8988T (cell line): ENCODE data around the gene C1orf50.
"Not testable (repeated sequence)": the region's sequence is repeated elsewhere in the genome, so short reads cannot be mapped to it uniquely, and the experiment has no call there.

Experiments
- DNase-seq: peaks from one replicate; pipeline ENCODE4 v3.0.0; 2011

Gene C1orf50

DNA sequence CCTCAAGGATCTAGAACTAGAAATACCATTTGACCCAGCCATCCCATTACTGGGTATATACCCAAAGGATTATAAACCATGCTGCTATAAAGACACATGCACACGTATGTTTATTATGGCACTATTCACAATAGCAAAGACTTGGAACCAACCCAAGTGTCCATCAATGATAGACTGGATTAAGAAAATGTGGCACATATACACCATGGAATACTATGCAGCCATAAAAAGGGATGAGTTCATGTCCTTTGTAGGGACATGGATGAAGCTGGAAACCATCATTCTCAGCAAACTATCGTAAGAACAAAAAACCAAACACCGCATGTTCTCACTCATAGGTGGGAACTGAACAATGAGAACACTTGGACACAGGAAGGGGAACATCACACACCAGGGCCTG lies 47.8 kb downstream of the C1orf50 start:
- not testable (repeated sequence) for DNase-seq

DNA sequence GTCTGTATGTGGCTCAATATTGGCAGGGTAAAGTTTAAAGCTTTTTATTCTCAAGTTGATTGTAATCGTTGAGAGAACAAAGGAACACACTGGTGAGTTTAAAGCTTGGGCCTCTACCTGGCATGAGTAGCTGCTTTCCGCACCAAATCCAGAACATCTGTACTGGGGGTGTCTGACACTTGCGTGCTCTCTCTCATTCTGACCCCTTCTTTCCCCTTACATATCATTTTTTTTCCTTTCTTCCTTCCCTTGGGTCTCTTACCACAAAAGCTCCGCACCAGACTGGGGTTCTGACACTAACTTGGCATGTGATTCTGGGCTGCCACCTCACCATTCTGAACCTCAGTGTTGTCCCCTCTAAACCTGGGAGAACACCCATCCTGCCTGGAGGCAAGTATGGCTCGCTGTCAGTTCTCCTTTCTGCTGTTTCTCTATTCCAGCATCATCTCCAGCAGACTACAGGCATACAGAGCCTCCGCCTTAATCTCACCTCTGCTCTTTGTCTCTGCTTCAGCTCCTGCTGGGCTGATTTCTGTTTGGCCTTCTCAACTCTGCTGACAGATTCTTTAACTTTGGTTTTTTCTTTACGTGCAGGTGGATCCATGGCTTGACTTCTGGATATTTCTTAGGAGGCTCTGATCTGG lies 49.0 kb downstream of the C1orf50 start:
- no peak for DNase-seq

DNA sequence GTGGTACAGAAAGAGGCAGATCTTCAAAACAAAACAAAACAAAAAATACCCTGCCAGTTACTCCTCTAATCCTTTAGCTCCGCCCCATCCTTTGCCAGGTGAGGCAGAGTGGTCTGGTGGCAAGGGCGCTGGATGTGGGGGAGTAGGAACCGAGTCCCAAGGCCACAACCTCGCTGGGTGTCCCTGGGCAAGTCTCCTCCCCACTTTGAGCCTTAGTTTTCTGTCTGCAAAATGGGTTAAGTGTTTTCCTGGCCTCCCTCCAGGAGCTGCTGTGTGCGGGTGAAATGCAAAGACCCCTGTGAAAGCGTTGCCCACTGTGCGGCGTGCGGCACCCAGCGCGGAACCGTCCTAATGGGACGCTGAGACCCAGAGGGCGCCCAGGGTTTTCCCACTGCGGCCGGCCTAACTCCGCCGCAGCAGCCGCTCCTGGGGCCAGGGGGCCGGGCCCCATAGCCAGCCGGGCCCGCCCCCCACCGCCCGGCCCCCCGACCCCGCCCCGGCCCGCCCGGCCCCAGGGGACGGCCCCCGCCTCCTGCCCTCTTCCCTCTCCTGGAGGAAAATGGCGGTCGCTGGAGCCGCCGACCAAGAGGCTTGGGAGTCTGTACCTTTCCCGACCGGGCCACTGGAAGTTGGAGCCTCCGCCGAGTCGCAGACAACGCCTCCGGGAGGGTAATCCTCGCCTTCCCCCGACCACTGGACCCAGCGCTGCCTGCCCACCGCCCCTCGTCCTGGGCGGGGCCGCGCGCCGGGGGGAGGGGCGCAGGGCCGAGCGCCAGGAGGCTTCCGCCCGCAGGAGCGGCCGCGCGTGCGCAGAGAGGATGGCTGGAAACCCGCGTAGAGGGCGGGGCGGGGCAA lies 49.8 kb downstream of the C1orf50 start, which contains the start of the genes ERMAP and SVBP:
ERMAP (plus strand) TSS at position 538 of the 855 bp plus-strand sequence. CDS start 13,327 bp downstream, outside the sequence.
SVBP (minus strand) TSS at position 813 of the 855 bp plus-strand sequence. CDS start 853 bp downstream, outside the sequence.
- peak; percentile 65 for DNase-seq

DNA sequence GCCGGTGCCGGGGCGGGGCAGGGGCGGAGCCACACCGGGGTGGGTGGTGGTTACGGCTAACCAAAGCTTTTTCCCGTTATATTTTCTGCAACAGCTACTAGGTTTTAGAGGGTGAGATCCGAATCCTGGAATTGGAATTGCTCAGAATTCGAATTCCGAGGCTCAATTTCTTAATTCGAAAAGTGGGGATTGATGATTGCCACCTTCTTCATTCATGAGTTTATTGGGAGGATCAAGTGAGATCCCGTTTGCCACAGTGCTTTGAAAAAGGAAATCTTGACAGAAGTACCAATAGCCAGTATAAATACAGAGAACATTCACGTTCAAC lies 50.4 kb downstream of the C1orf50 start:
- no peak for DNase-seq

DNA sequence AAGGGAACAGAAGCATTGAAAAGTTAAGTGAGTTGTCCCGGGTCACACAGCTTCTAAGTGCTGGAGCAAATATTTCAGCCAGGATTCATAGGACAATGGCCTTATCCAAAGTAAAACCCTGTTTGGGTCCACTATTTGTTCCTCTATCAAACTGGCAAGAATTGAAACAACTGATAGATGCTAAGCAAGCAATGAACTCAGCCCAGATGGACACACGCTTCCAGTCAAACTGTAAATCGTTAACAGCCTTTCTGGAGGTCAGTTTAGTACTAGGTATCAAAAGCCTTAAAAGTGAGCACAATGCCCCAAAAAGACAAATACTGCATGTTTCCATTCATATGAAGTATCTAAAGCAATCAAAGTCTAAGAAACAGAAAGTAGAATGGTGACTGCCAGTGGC lies 50.9 kb downstream of the C1orf50 start:
- no peak for DNase-seq

DNA sequence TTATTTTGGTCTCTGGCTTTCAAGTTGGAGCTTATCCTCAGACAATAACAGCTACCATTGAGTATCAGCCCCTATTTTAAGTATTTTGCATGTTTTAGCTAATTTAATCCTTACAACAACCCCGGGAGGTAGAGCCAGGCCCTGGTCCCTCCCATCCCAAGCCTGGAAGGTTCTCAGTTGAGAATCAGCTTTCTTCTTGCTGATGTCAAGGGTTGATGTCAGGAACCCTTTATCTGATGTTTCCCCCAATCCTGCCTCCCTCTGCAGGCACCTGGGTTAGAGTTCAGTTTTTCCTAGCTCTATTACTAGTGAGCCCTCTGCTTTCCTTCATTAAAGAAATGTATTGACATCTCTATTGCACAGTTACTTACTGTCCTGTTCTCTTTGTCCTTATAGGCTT lies 53.8 kb downstream of the C1orf50 start:
- DNase-seq, result no peak

DNA sequence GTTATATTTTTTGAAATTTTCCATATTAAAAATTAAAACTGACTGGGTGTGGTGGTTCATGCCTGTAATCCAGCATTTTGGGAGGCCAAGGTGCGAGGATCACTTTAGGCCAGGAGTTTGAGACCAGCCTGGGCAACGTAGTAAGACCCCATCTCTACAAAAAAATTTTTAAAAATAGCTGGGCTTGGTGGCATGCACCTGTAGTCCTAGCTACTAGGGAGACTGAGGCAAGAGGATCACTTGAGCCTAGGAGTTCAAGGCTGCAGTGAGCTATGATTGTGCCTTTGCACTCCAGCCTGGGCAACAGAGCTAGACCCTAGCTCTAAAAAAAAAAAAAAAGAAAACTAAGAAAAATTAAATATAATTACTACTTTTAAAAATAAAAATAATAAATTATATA lies 54.6 kb downstream of the C1orf50 start:
- DNase-seq, result no peak

DNA sequence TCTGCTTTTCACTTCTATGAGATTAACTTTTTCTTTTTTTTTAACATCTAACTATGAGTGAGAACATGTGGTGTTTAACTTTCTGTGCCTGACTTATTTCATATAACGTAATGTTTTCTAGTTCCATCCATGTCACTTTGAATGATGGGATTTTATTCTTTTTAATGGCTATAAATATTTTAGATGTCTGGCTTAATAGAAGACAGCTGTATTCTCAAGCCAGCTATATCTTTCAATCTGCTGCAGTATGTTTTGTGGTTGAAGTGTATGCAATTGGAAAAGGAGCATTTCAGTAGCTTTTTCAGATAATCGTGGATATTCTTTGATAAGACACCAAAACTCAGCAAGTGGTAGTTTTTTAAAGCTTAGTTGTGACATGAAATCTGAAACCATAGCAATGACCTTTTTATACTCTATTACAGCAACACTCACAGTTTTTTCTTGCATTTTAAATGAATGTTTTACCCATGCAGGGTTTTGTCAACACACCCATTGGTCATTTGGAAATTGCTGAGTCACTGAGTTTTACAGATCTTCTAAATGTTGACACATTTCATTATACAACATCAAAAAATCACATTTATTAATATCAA lies 55.8 kb downstream of the C1orf50 start:
- DNase-seq, result no peak

DNA sequence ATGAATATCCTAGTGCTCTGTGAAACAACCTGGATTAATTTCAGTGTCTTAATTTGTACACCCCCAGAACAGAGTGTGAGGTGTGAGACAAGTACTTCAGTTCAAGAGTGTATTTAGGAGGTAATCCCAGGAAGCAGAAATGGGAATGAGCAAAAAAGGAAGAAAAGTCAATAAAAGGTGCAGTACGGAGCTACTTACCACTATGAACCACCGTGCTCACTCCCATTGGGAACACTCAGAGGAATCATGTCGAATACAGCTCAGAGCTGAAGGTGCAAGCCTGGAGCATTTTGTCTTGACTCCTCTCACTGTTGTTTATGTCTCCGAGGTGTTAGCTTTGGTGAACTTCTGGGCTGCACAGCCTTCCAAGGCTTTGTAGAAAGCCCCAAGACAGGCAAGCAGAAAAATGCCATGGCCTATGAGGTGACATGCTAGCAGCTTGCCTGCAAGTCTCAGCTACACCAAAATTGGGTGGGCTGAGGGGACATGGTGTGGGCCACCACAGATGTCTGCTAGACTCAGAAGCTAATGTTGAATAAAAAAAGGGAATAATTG lies 57.5 kb downstream of the C1orf50 start:
- no peak for DNase-seq

DNA sequence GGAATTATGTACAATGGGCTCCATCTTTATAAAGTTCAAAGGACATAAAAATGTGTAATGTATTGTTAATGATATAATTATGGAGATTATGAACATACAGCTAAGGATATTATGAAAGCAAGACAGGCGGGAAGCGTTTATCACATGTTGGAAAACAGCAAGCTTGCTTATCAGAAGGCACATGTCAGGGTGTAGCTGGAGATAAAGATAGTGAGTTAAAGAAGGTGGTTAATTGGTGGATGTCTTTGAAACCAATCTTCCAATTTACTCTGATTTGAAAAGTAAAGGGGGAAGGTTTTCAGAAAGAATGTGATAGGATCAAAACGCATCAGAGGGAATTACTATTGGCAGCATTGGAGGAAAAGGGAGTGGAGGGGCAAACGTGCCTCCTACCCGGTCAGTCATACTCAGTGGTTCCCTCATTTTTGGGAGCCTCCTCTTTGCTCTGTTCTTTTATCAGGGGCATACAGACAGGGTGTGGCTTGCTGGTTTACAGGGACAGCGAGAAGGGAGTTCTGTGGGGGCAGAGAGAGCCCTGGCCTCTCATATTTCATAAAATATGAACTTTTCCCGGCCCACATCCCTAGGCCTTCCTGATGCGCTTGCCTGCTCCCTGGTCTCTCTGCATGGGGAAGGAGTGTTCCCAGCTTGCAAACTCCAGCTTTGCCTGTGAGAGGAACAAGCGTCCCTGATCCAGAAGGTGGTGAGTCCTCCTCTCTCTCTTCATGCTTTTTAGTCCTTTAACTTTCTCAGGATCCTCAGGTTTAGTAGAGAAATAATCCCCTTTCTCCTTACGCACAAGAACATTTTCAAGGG lies 58.2 kb downstream of the C1orf50 start:
- DNase-seq, result no peak
